ENCODE data around the gene SLC27A4. TPM values are rescaled to one million over a fixed set of nuclear protein-coding genes. Genes with fewer than 3 reads are reported as not detected.
A peak's percentile ranks its signal among the peaks of the same experiment; 100 is the strongest.

The SLC27A4 gene
- total and polyA plus RNA-seq, 2 experiments from 2014 or later: 12.3 to 30.9 TPM

DNA sequence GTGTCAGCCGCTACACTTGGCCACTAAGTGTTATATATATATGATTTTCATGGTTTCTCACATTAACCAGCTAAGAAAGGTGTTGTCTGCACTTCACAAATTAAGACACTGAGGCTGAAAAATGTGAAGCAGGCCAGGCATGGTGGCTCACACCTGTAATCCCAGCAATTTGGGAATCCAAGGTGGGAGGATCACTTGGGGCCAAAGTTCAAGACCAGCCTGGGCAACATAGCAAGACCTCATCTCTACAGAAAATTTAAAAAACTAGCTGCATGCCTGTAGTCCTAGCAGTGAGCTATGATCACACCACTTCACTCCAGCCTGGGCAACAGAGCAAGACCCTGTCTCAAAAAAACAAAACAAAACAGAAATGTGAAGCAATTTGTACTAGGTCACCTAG is 15.9 kb upstream of the SLC27A4 start:
- no peaks in the 10 kb centered on the region for H3K9me3 ChIP-seq (ENCODE audit: low read depth)
- H3F3A ChIP-seq (ENCODE audit: insufficient read depth): peaks cover 11% of the 10 kb centered on the region; the same call in 1 of the 2 replicates
- peak overlapping the region; percentile 83 for H3K4me2 ChIP-seq (ENCODE audit: unreplicated experiment)
- peaks cover 13% of the 10 kb centered on the region for H3K4me1 ChIP-seq (ENCODE audit: insufficient read depth)
- DNase-seq: no peak
- H3K9me2 ChIP-seq (ENCODE audit: insufficient read depth): no peaks in the 10 kb centered on the region
- no peak for TF ChIP-seq EZH2phosphoT487 (IDR thresholded peaks at IDR 0.05; ENCODE audit: insufficient read depth, low read depth)
- no peak for TF ChIP-seq EZH2 (IDR thresholded peaks at IDR 0.05; ENCODE audit: insufficient read depth, poor library complexity, severe bottlenecking)
- in situ Hi-C loops (cut with MboI): no loop called here
- no peak overlapping the region for H3K27ac ChIP-seq
- H3K27me3 ChIP-seq (replicated peaks; ENCODE audit: insufficient read depth): no peaks in the 10 kb centered on the region
- 100% methylated on average over 1 of the region's 1 CpG for WGBS, 2 experiments (ENCODE audit: low coverage in 1 of 2, low lambda C conversion rate in 2 of 2, missing lambda C conversion rate in 2 of 2)
- no peak overlapping the region for H2AFZ ChIP-seq
- 0 out of 2 replicates have a peak, but pooled peaks cover 9% of the 10 kb centered on the region for H3K36me3 ChIP-seq (ENCODE audit: low read depth)
- H3K79me2 ChIP-seq (ENCODE audit: insufficient read depth): peaks cover 73% of the 10 kb centered on the region
- H4K20me1 ChIP-seq (ENCODE audit: insufficient read depth): no peaks in the 10 kb centered on the region
- peak overlapping the region; percentile 88 for H3K9ac ChIP-seq
- H3K4me3 ChIP-seq: no peak overlapping the region

- no peaks in the 10 kb centered on the region for H3K27me3 ChIP-seq (replicated peaks; ENCODE audit: insufficient read depth)
- H3K27ac ChIP-seq: no peak overlapping the region
- DNase-seq: no peak
- 0 out of 2 replicates have a peak, but pooled peaks cover 9% of the 10 kb centered on the region for H3K36me3 ChIP-seq (ENCODE audit: low read depth)
- no peaks in the 10 kb centered on the region for H4K20me1 ChIP-seq (ENCODE audit: insufficient read depth)
- in situ Hi-C loops (cut with MboI): no loop called here
- peaks cover 11% of the 10 kb centered on the region; the same call in 1 of the 2 replicates for H3F3A ChIP-seq (ENCODE audit: insufficient read depth)
- H3K79me2 ChIP-seq (ENCODE audit: insufficient read depth): peaks cover 64% of the 10 kb centered on the region
- no peak overlapping the region for H3K4me2 ChIP-seq (ENCODE audit: unreplicated experiment)
- WGBS, 2 experiments (ENCODE audit: low coverage in 1 of 2, low lambda C conversion rate in 2 of 2, missing lambda C conversion rate in 2 of 2): 85 to 86% methylated on average over 13 of the region's 13 CpGs
- no peak overlapping the region for H3K9ac ChIP-seq
- no peaks in the 10 kb centered on the region for H3K9me2 ChIP-seq (ENCODE audit: insufficient read depth)
- H3K4me3 ChIP-seq: no peak overlapping the region
- no peak for TF ChIP-seq EZH2 (IDR thresholded peaks at IDR 0.05; ENCODE audit: insufficient read depth, poor library complexity, severe bottlenecking)
- TF ChIP-seq EZH2phosphoT487 (IDR thresholded peaks at IDR 0.05; ENCODE audit: insufficient read depth, low read depth): no peak
- H3K9me3 ChIP-seq (ENCODE audit: low read depth): no peaks in the 10 kb centered on the region
- H3K4me1 ChIP-seq (ENCODE audit: insufficient read depth): peaks cover 13% of the 10 kb centered on the region
- no peak overlapping the region for H2AFZ ChIP-seq
These were observed 14.7 kb upstream of the SLC27A4 start for GRCh38 chr9:128325629-128326028.

DNA sequence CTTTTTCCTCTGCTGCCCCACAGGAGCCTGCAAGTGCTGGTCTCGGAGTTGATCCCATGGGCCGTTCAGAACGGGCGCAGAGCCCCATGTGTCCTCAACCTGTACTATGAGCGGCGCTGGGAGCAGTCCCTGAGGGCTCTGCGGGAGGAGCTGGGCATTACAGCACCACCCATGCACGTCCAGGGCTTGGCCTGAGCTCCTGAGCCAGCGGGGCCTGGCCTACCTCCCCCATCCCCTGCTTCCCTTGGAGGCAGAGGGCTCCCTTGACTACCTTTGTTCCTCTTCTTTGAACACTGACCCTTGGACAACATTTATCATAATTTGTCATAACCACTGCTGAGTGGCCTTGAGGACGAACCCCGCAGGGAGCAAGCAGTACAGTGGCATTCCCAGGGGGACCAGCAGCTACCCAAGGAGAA is 6.9 kb upstream of the SLC27A4 start:
- no peaks in the 10 kb centered on the region for H3K9me3 ChIP-seq (ENCODE audit: low read depth)
- WGBS, 2 experiments (ENCODE audit: low coverage in 1 of 2, low lambda C conversion rate in 2 of 2, missing lambda C conversion rate in 2 of 2): 85 to 89% methylated on average over 11 of the region's 11 CpGs
- H3K4me1 ChIP-seq (ENCODE audit: insufficient read depth): no peaks in the 10 kb centered on the region
- no peaks in the 10 kb centered on the region for H3K9me2 ChIP-seq (ENCODE audit: insufficient read depth)
- H3K36me3 ChIP-seq (ENCODE audit: low read depth): no peaks in the 10 kb centered on the region
- 0 out of 2 replicates have a peak, but pooled peaks cover 6% of the 10 kb centered on the region for H3F3A ChIP-seq (ENCODE audit: insufficient read depth)
- no peak for DNase-seq
- no peaks in the 10 kb centered on the region for H3K27me3 ChIP-seq (replicated peaks; ENCODE audit: insufficient read depth)
- no peak overlapping the region for H2AFZ ChIP-seq
- no peak overlapping the region for H3K4me3 ChIP-seq
- in situ Hi-C loops (cut with MboI): no loop called here
- H3K4me2 ChIP-seq (ENCODE audit: unreplicated experiment): no peak overlapping the region
- H3K9ac ChIP-seq: no peak overlapping the region
- H4K20me1 ChIP-seq (ENCODE audit: insufficient read depth): no peaks in the 10 kb centered on the region
- H3K27ac ChIP-seq: no peak overlapping the region
- TF ChIP-seq EZH2 (IDR thresholded peaks at IDR 0.05; ENCODE audit: insufficient read depth, poor library complexity, severe bottlenecking): no peak
- TF ChIP-seq EZH2phosphoT487 (IDR thresholded peaks at IDR 0.05; ENCODE audit: insufficient read depth, low read depth): no peak
- no peaks in the 10 kb centered on the region for H3K79me2 ChIP-seq (ENCODE audit: insufficient read depth)

GRCh38 chr9:128335161-128335560 is 5.2 kb upstream of the SLC27A4 start:
- no peak overlapping the region for H3K27ac ChIP-seq
- H3F3A ChIP-seq (ENCODE audit: insufficient read depth): peaks cover 12% of the 10 kb centered on the region
- no peaks in the 10 kb centered on the region for H3K27me3 ChIP-seq (replicated peaks; ENCODE audit: insufficient read depth)
- H3K9ac ChIP-seq: no peak overlapping the region
- H2AFZ ChIP-seq: no peak overlapping the region
- H3K9me3 ChIP-seq (ENCODE audit: low read depth): no peaks in the 10 kb centered on the region
- no peak overlapping the region for H3K4me2 ChIP-seq (ENCODE audit: unreplicated experiment)
- no peaks in the 10 kb centered on the region for H3K4me1 ChIP-seq (ENCODE audit: insufficient read depth)
- TF ChIP-seq EZH2phosphoT487 (IDR thresholded peaks at IDR 0.05; ENCODE audit: insufficient read depth, low read depth): no peak
- no peak for TF ChIP-seq EZH2 (IDR thresholded peaks at IDR 0.05; ENCODE audit: insufficient read depth, poor library complexity, severe bottlenecking)
- WGBS, 2 experiments (ENCODE audit: low coverage in 1 of 2, low lambda C conversion rate in 2 of 2, missing lambda C conversion rate in 2 of 2): 41 to 49% methylated on average over 7 of the region's 7 CpGs
- no peaks in the 10 kb centered on the region for H3K36me3 ChIP-seq (ENCODE audit: low read depth)
- in situ Hi-C loops (cut with MboI): no loop called here
- H3K9me2 ChIP-seq (ENCODE audit: insufficient read depth): no peaks in the 10 kb centered on the region
- H3K79me2 ChIP-seq (ENCODE audit: insufficient read depth): no peaks in the 10 kb centered on the region
- no peak for DNase-seq
- no peaks in the 10 kb centered on the region for H4K20me1 ChIP-seq (ENCODE audit: insufficient read depth)
- H3K4me3 ChIP-seq: no peak overlapping the region

- TF ChIP-seq EZH2 (IDR thresholded peaks at IDR 0.05; ENCODE audit: insufficient read depth, poor library complexity, severe bottlenecking) (no peak), EZH2phosphoT487 (IDR thresholded peaks at IDR 0.05; ENCODE audit: insufficient read depth, low read depth) (no peak)
These were observed 4.4 kb upstream of the SLC27A4 start for GRCh38 chr9:128335914-128336313.

More at GRCh38 chr9:128335914-128336313, 4.4 kb upstream of the SLC27A4 start:
- H3K27ac ChIP-seq: no peak overlapping the region
- H3K79me2 ChIP-seq (ENCODE audit: insufficient read depth): peaks cover under 1% of the 10 kb centered on the region; the same call in 1 of the 2 replicates
- H3K4me1 ChIP-seq (ENCODE audit: insufficient read depth): no peaks in the 10 kb centered on the region
- H3K36me3 ChIP-seq (ENCODE audit: low read depth): no peaks in the 10 kb centered on the region
- peaks cover 12% of the 10 kb centered on the region for H3F3A ChIP-seq (ENCODE audit: insufficient read depth)
- H3K27me3 ChIP-seq (replicated peaks; ENCODE audit: insufficient read depth): no peaks in the 10 kb centered on the region
- H3K4me3 ChIP-seq: no peak overlapping the region
- H4K20me1 ChIP-seq (ENCODE audit: insufficient read depth): no peaks in the 10 kb centered on the region
- H3K9me3 ChIP-seq (ENCODE audit: low read depth): no peaks in the 10 kb centered on the region
- H2AFZ ChIP-seq: no peak overlapping the region
- no peak for DNase-seq
- 88 to 94% methylated on average over 2 of the region's 2 CpGs for WGBS, 2 experiments (ENCODE audit: low coverage in 1 of 2, low lambda C conversion rate in 2 of 2, missing lambda C conversion rate in 2 of 2)
- H3K4me2 ChIP-seq (ENCODE audit: unreplicated experiment): no peak overlapping the region
- in situ Hi-C loops (cut with MboI): no loop called here
- H3K9ac ChIP-seq: no peak overlapping the region
- H3K9me2 ChIP-seq (ENCODE audit: insufficient read depth): no peaks in the 10 kb centered on the region

All from GM23248 (cell line).